ENCODE measurements around the gene PDXDC1.
"Not testable (repeated sequence)": the region's sequence is repeated elsewhere in the genome, so short reads cannot be mapped to it uniquely, and the experiment has no call there.

PDXDC1 gene

DNA sequence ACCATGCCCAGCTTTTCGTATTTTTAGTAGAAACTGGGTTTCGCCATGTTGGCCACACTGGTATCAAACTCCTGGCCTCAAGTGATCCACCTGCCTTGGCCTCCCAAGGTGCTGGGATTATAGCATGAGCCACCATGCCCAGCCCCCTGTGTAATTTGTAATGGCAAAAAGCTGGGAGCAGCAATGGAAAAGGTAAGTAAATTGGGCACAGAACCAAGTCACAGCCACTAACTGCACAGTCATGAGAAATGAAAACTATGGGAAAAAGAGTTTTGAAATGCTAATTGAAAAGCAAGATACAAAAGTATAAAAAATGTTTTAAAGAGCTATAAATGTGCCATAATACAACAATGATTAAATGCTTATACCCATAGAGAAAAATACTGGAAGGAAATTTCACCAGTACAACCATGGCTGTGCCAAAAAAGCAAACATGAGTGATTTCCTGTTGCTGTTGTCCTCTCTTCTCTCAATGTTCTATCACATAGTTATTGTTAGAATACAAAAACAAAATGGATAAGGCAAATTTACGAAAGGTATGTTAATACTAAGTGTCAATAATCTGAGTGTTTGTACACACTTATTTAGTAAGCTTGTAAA lies 74.9 kb downstream of the PDXDC1 start:
- no peak overlapping the region for H3K27ac ChIP-seq (ENCODE audit: poor library complexity, severe bottlenecking)
- H3K9me3 ChIP-seq (ENCODE audit: severe bottlenecking): no peaks in the 10 kb centered on the region
- H3K27me3 ChIP-seq (ENCODE audit: insufficient read depth, poor library complexity, severe bottlenecking): no peaks in the 10 kb centered on the region
- H3K4me3 ChIP-seq (ENCODE audit: severe bottlenecking): no peak overlapping the region
- no peaks in the 10 kb centered on the region for H3K4me1 ChIP-seq (ENCODE audit: insufficient read depth, poor library complexity, severe bottlenecking)
- TF ChIP-seq, protein P1, sequence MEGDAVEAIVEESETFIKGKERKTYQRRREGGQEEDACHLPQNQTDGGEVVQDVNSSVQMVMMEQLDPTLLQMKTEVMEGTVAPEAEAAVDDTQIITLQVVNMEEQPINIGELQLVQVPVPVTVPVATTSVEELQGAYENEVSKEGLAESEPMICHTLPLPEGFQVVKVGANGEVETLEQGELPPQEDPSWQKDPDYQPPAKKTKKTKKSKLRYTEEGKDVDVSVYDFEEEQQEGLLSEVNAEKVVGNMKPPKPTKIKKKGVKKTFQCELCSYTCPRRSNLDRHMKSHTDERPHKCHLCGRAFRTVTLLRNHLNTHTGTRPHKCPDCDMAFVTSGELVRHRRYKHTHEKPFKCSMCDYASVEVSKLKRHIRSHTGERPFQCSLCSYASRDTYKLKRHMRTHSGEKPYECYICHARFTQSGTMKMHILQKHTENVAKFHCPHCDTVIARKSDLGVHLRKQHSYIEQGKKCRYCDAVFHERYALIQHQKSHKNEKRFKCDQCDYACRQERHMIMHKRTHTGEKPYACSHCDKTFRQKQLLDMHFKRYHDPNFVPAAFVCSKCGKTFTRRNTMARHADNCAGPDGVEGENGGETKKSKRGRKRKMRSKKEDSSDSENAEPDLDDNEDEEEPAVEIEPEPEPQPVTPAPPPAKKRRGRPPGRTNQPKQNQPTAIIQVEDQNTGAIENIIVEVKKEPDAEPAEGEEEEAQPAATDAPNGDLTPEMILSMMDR (IDR thresholded peaks at IDR 0.05; ENCODE audit: poor library complexity, severe bottlenecking): no peak
- ATAC-seq (ENCODE audit: low read depth) (no peak), DNase-seq (ENCODE audit: low spot score) (no peak)
- no peaks in the 10 kb centered on the region; the same call in 1 of the 2 replicates for H3K36me3 ChIP-seq (ENCODE audit: low read depth)

DNA sequence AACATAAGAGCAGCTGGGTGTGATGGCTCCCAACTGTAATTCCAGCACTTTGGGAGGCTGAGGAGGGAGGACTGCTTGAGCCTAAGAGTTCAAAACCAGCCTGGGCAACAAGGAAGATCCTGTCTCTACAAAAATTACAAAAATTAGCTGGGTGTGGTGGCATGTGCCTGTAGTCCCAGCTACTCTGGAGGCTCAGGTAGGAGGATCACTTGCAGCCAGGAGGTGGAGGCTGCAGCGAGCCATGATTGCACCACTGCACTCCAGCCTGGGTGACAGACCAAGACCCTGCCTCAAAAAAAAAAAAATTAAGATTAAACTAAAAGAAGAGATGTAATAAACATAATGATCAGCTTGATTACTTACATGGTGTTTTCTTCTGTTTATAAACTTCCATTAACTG lies 75.6 kb downstream of the PDXDC1 start:
- H3K27ac ChIP-seq (ENCODE audit: poor library complexity, severe bottlenecking); ATAC-seq (ENCODE audit: low read depth); H3K4me3 ChIP-seq (ENCODE audit: severe bottlenecking); H3K36me3 ChIP-seq (ENCODE audit: low read depth); H3K9me3 ChIP-seq (ENCODE audit: severe bottlenecking); H3K27me3 ChIP-seq (ENCODE audit: insufficient read depth, poor library complexity, severe bottlenecking); H3K4me1 ChIP-seq (ENCODE audit: insufficient read depth, poor library complexity, severe bottlenecking); DNase-seq (ENCODE audit: low spot score): not testable (repeated sequence)

DNA sequence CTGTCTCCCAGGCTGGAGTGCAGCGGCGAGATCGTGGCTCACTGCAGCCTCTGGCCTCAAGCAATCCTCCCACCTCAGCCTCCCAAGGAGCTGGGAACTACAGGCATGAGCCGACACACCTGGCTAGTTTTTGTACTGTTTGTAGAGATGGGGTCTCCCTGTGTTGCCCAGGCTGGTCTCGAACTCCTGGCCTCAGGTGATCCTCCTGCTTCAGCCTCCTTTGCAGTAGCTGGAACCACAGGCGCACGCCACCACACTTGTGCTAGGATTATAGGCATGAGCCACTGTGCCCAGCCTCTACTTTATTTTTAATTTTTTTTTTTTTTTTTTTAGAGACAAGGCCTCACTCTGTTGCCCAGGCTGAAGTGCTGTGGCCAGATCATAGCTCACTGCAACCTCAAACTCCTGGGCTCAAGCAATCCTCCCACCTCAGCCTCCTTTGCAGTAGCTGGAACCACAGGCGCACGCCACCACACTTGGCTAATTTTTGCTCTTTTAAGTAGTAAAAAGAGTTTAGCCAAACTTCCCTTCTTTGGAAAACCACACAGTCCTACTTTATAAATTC lies 76.6 kb downstream of the PDXDC1 start:
- DNase-seq (ENCODE audit: low spot score) (no peak), ATAC-seq (ENCODE audit: low read depth) (no peak)
- H3K4me1 ChIP-seq (ENCODE audit: insufficient read depth, poor library complexity, severe bottlenecking): peaks cover 2% of the 10 kb centered on the region
- no peak overlapping the region for H3K27ac ChIP-seq (ENCODE audit: poor library complexity, severe bottlenecking)
- no peaks in the 10 kb centered on the region for H3K36me3 ChIP-seq (ENCODE audit: low read depth)
- H3K27me3 ChIP-seq (ENCODE audit: insufficient read depth, poor library complexity, severe bottlenecking): no peaks in the 10 kb centered on the region
- no peak overlapping the region for H3K4me3 ChIP-seq (ENCODE audit: severe bottlenecking)
- H3K9me3 ChIP-seq (ENCODE audit: severe bottlenecking): no peaks in the 10 kb centered on the region
- TF ChIP-seq, protein P1 (IDR thresholded peaks at IDR 0.05; ENCODE audit: poor library complexity, severe bottlenecking): no peak

DNA sequence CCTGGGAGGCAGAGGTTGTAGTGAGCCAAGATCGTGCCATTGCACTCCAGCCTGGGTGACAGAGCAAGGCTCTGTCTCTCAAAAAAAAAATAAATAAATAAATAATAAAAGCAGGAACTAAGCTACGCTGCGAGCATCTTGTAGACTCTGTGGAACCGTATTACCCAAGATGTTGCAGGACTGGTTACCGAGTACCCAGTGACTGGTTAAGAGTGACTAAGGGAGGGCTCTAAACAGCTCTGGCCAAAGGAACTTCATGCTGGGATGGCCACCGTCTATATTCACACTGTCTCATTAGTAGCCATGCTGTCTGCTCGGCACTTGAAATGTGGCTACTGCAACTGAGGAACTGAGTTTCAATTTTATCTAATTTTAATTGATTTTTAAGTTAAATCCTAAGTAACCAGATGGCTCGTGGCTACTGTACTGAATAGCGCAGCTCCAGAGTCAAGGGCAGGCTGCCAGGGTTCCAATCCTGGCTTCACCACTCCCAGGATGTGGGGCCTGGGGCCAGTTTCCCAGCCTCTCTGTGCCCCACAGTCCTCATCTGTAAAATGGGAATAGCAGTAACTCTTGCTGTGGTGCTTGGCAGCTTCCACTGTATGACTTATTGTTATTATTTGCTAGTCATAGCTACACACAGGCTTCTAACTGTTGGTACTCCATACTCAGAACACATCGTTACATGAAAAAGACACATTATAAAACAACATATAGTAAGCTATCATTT lies 78.1 kb downstream of the PDXDC1 start:
- Histone ChIP-seq H3K27ac (ENCODE audit: poor library complexity, severe bottlenecking) (no peak overlapping the region), H3K36me3 (ENCODE audit: low read depth) (no peaks in the 10 kb centered on the region), H3K27me3 (ENCODE audit: insufficient read depth, poor library complexity, severe bottlenecking) (no peaks in the 10 kb centered on the region), H3K9me3 (ENCODE audit: severe bottlenecking) (no peaks in the 10 kb centered on the region), H3K4me1 (ENCODE audit: insufficient read depth, poor library complexity, severe bottlenecking) (peaks cover 2% of the 10 kb centered on the region), H3K4me3 (ENCODE audit: severe bottlenecking) (no peak overlapping the region)
- DNase-seq (ENCODE audit: low spot score) (no peak), ATAC-seq (ENCODE audit: low read depth) (no peak)
- TF ChIP-seq, protein P1 (IDR thresholded peaks at IDR 0.05; ENCODE audit: poor library complexity, severe bottlenecking): no peak

DNA sequence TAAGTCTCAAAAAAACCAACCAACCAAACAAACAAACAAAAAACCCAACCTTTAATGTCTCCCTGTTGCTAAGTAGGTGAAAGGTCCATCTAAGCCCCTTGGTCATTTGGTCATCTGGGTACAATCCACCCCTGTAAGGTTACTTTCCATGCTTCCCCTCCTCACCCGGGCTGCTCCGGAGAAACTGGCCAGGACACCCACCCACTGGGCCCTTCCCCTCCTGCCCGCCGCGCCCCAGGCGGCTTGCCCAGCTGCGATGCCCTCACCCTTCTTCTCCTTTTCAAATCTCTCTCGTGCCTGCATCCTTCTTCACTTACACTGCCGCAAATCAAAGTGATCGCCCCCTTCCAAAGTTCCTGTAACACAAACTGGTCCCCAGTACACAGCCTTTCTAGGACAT lies 79.1 kb downstream of the PDXDC1 start:
- Histone ChIP-seq H3K27ac (ENCODE audit: poor library complexity, severe bottlenecking) (no peak overlapping the region), H3K9me3 (ENCODE audit: severe bottlenecking) (no peaks in the 10 kb centered on the region), H3K36me3 (ENCODE audit: low read depth) (peaks cover under 1% of the 10 kb centered on the region; the same call in 1 of the 2 replicates), H3K4me3 (ENCODE audit: severe bottlenecking) (no peak overlapping the region), H3K27me3 (ENCODE audit: insufficient read depth, poor library complexity, severe bottlenecking) (no peaks in the 10 kb centered on the region), H3K4me1 (ENCODE audit: insufficient read depth, poor library complexity, severe bottlenecking) (peaks cover 2% of the 10 kb centered on the region)
- TF ChIP-seq, protein P1 (IDR thresholded peaks at IDR 0.05; ENCODE audit: poor library complexity, severe bottlenecking): no peak
- ATAC-seq (ENCODE audit: low read depth) (no peak), DNase-seq (ENCODE audit: low spot score) (no peak)

All from RWPE2 (cell line).